HEK293 (cell line): ENCODE data around the gene TBX4.

Experiments
- CTCF ChIA-PET: fragments of 350-600 bp; formaldehyde crosslinking; extraction: SDS; loops from one replicate; lab custom pipeline; 2021; ENCODE audit warnings: antibody characterized with exemption; lab: Yijun Ruan, JAX
- POLR2A ChIA-PET: fragments of 300-600 bp; formaldehyde crosslinking; extraction: SDS; loops from one replicate; lab custom pipeline; 2020; ENCODE audit warnings: antibody characterized with exemption, inconsistent platforms; lab: Yijun Ruan, JAX
- H3K27ac ChIP-seq: fragments of 200-500 bp; sonication (Bioruptor generic); 2 replicates; pipeline ENCODE4 v1.5.1; 2014; ENCODE audit warnings: low read depth, low read length, control low read depth, inconsistent platforms; ENCODE audit errors: extremely low read depth
- H3K36me3 ChIP-seq, 2 experiments: fragments of 200-500 bp in 1 of 2; sonication (Bioruptor generic) in 1 of 2; 1 replicate in 1 of 2; 2 replicates in 1 of 2; pipeline ENCODE4 v1.5.1; 2014 to 2017; ENCODE audit warnings: inconsistent platforms in 2 of 2, low read length in 2 of 2; ENCODE audit not compliant: control insufficient read depth in 2 of 2, insufficient read depth in 1 of 2
- H3K4me1 ChIP-seq: fragments of 200-500 bp; sonication (Bioruptor generic); 2 replicates; pipeline ENCODE4 v1.5.1; 2014; ENCODE audit warnings: mild to moderate bottlenecking, low read length, inconsistent platforms; ENCODE audit not compliant: control insufficient read depth, insufficient read depth
- H3K4me3 ChIP-seq: 2 replicates; pipeline ENCODE4 v1.5.1; 2011; ENCODE audit warnings: low read depth, mild to moderate bottlenecking, control low read depth, low read length, moderate library complexity
- H3K9me3 ChIP-seq: fragments of 200-500 bp; sonication (Bioruptor generic); 2 replicates; pipeline ENCODE4 v1.5.1; 2014; ENCODE audit warnings: low read depth, low read length, inconsistent platforms; ENCODE audit not compliant: control insufficient read depth, insufficient read depth
- HOXA7 ChIP-seq: sonication (generic); formaldehyde crosslinking; IDR thresholded peaks from 2 replicates; pipeline ENCODE4 v1.8.1; 2022; ENCODE audit warnings: missing genetic modification reagents, borderline replicate concordance
- SCRT1 ChIP-seq: fragments of 450-650 bp; formaldehyde crosslinking; IDR thresholded peaks from 2 replicates; pipeline ENCODE4 v1.5.1; 2016; ENCODE audit warnings: missing biosample characterization, missing genetic modification characterization, borderline replicate concordance
- SCRT2 ChIP-seq: fragments of 450-650 bp; formaldehyde crosslinking; IDR thresholded peaks from 2 replicates; pipeline ENCODE4 v1.5.1; 2016; ENCODE audit warnings: missing biosample characterization, missing genetic modification characterization
- TSHZ1 ChIP-seq: fragments of 450-650 bp; formaldehyde crosslinking; IDR thresholded peaks from 2 replicates; pipeline ENCODE4 v1.5.1; 2016; ENCODE audit warnings: missing biosample characterization, missing genetic modification characterization, borderline replicate concordance
- ZFP41 ChIP-seq: fragments of 450-650 bp; formaldehyde crosslinking; IDR thresholded peaks from 2 replicates; pipeline ENCODE4 v1.5.1; 2016; ENCODE audit warnings: missing biosample characterization, missing genetic modification characterization, borderline replicate concordance
- ZFP69B ChIP-seq: fragments of 450-650 bp; formaldehyde crosslinking; IDR thresholded peaks from 2 replicates; pipeline ENCODE4 v1.5.1; 2016; ENCODE audit warnings: missing biosample characterization, missing genetic modification characterization
- ZIC2 ChIP-seq: fragments of 450-650 bp; formaldehyde crosslinking; IDR thresholded peaks from 2 replicates; pipeline ENCODE4 v1.5.1; 2016; ENCODE audit warnings: missing biosample characterization, missing genetic modification characterization
- ZNF112 ChIP-seq: fragments of 450-650 bp; formaldehyde crosslinking; IDR thresholded peaks from 2 replicates; pipeline ENCODE4 v1.5.0; 2017; ENCODE audit warnings: missing biosample characterization, missing genetic modification characterization
- ZNF16 ChIP-seq: fragments of 450-650 bp; formaldehyde crosslinking; IDR thresholded peaks from 2 replicates; pipeline ENCODE4 v1.5.1; 2016; ENCODE audit warnings: low read depth, missing biosample characterization, missing genetic modification characterization
- ZNF214 ChIP-seq: fragments of 450-650 bp; formaldehyde crosslinking; IDR thresholded peaks from 2 replicates; pipeline ENCODE4 v1.5.1; 2017; ENCODE audit warnings: missing biosample characterization, mild to moderate bottlenecking, missing genetic modification characterization, borderline replicate concordance
- ZNF311 ChIP-seq: fragments of 450-650 bp; formaldehyde crosslinking; IDR thresholded peaks from 2 replicates; pipeline ENCODE4 v1.5.1; 2017; ENCODE audit warnings: missing biosample characterization, missing genetic modification characterization, borderline replicate concordance
- ZNF488 ChIP-seq: fragments of 450-650 bp; formaldehyde crosslinking; IDR thresholded peaks from 2 replicates; pipeline ENCODE4 v1.5.1; 2016; ENCODE audit warnings: missing biosample characterization, missing genetic modification characterization
- ZNF510 ChIP-seq: fragments of 450-650 bp; formaldehyde crosslinking; IDR thresholded peaks from 2 replicates; pipeline ENCODE4 v1.5.1; 2018; ENCODE audit warnings: mild to moderate bottlenecking, missing genetic modification characterization, missing biosample characterization; ENCODE audit not compliant: insufficient replicate concordance
- ZNF514 ChIP-seq: fragments of 450-650 bp; formaldehyde crosslinking; IDR thresholded peaks from 2 replicates; pipeline ENCODE4 v1.5.1; 2016; ENCODE audit warnings: missing biosample characterization, missing genetic modification characterization
- ZNF529 ChIP-seq: fragments of 450-650 bp; formaldehyde crosslinking; IDR thresholded peaks from 2 replicates; pipeline ENCODE4 v1.5.1; 2017; ENCODE audit warnings: missing genetic modification characterization, missing biosample characterization; ENCODE audit not compliant: insufficient replicate concordance
- ZNF600 ChIP-seq: fragments of 450-650 bp; formaldehyde crosslinking; IDR thresholded peaks from 2 replicates; pipeline ENCODE4 v1.5.1; 2016; ENCODE audit warnings: missing biosample characterization, missing genetic modification characterization
- ZNF621 ChIP-seq: fragments of 450-650 bp; formaldehyde crosslinking; IDR thresholded peaks from 2 replicates; pipeline ENCODE4 v1.5.1; 2017; ENCODE audit warnings: missing biosample characterization, missing genetic modification characterization
- ZNF701 ChIP-seq: fragments of 450-650 bp; formaldehyde crosslinking; IDR thresholded peaks from 2 replicates; pipeline ENCODE4 v1.5.1; 2016; ENCODE audit warnings: missing biosample characterization, missing genetic modification characterization
- ZNF843 ChIP-seq: fragments of 450-650 bp; formaldehyde crosslinking; IDR thresholded peaks from 2 replicates; pipeline ENCODE4 v1.5.1; 2016; ENCODE audit warnings: missing biosample characterization, missing genetic modification characterization
- TF ChIP-seq, protein P1 (sequence below): fragments of 450-650 bp; formaldehyde crosslinking; IDR thresholded peaks from 2 replicates; pipeline ENCODE4 v1.5.1; 2016; ENCODE audit warnings: missing biosample characterization, missing genetic modification characterization
- TF ChIP-seq, protein P2 (sequence below): fragments of 450-650 bp; formaldehyde crosslinking; IDR thresholded peaks from 2 replicates; pipeline ENCODE4 v1.5.1; 2016; ENCODE audit warnings: missing biosample characterization, missing genetic modification characterization
- TF ChIP-seq, protein P3 (sequence below): fragments of 450-650 bp; formaldehyde crosslinking; IDR thresholded peaks from 2 replicates; pipeline ENCODE4 v1.5.1; 2016; ENCODE audit warnings: missing biosample characterization, missing genetic modification characterization

The TBX4 gene

GRCh38 chr17:61505846-61506627 is 53.8 kb downstream of the TBX4 start (continued):
- TF ChIP-seq, protein P1, sequence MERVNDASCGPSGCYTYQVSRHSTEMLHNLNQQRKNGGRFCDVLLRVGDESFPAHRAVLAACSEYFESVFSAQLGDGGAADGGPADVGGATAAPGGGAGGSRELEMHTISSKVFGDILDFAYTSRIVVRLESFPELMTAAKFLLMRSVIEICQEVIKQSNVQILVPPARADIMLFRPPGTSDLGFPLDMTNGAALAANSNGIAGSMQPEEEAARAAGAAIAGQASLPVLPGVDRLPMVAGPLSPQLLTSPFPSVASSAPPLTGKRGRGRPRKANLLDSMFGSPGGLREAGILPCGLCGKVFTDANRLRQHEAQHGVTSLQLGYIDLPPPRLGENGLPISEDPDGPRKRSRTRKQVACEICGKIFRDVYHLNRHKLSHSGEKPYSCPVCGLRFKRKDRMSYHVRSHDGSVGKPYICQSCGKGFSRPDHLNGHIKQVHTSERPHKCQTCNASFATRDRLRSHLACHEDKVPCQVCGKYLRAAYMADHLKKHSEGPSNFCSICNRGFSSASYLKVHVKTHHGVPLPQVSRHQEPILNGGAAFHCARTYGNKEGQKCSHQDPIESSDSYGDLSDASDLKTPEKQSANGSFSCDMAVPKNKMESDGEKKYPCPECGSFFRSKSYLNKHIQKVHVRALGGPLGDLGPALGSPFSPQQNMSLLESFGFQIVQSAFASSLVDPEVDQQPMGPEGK (tag by site-specific recombination), result no peak
- no peak for TF ChIP-seq ZNF600
- TF ChIP-seq, protein P2, sequence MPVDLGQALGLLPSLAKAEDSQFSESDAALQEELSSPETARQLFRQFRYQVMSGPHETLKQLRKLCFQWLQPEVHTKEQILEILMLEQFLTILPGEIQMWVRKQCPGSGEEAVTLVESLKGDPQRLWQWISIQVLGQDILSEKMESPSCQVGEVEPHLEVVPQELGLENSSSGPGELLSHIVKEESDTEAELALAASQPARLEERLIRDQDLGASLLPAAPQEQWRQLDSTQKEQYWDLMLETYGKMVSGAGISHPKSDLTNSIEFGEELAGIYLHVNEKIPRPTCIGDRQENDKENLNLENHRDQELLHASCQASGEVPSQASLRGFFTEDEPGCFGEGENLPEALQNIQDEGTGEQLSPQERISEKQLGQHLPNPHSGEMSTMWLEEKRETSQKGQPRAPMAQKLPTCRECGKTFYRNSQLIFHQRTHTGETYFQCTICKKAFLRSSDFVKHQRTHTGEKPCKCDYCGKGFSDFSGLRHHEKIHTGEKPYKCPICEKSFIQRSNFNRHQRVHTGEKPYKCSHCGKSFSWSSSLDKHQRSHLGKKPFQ, result no peak
- TF ChIP-seq ZNF16 (tag by site-specific recombination), result no peak
- no peak for TF ChIP-seq SCRT2 (tag by site-specific recombination)
- TF ChIP-seq ZNF843, result no peak
- no peak for TF ChIP-seq HOXA7 (CRISPR knock-in tag)
- TF ChIP-seq ZNF514 (tag by site-specific recombination), result no peak
- TF ChIP-seq, all 188 proteins: peak for 0

DNA sequence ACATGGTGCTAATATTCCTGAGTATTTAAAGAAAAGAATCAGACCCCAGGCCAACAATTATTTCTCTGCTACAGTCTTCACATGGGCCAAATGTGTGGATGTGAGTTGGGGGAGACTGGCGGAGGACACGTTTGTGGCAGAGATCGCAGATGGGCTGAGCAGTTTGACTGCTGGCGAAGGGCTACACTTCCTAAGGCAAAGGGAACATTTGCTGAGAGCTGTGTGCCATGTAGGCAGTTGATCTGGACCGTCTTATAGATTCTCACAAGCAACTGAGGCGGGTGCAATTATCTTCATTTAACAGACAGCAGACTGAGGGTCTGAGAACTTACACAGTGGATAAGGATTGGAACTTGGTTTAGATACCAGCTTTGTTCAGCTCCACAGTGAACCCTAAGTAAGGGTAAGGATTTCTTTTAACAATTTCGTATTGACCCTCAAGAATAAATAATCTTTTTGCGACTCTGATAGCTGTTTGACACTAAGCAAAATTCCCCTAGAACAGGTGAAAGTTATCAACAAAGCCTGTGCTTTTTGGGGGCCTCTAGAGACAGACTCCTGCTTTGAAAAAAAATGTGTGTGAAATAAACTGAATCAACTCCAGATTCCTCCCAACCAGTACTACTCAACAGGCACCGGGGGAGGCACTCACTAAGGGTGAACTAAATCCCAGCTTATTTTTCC is 55.3 kb downstream of the TBX4 start:
- Histone ChIP-seq H3K27ac (no peak overlapping the region), H3K4me3 (no peak overlapping the region), H3K36me3 (no peaks in the 10 kb centered on the region), H3K9me3 (no peaks in the 10 kb centered on the region), H3K4me1 (peaks cover 16% of the 10 kb centered on the region)
- TF ChIP-seq ZIC2, result no peak
- no peak for TF ChIP-seq SCRT1 (tag by site-specific recombination)
- TF ChIP-seq, protein P3, sequence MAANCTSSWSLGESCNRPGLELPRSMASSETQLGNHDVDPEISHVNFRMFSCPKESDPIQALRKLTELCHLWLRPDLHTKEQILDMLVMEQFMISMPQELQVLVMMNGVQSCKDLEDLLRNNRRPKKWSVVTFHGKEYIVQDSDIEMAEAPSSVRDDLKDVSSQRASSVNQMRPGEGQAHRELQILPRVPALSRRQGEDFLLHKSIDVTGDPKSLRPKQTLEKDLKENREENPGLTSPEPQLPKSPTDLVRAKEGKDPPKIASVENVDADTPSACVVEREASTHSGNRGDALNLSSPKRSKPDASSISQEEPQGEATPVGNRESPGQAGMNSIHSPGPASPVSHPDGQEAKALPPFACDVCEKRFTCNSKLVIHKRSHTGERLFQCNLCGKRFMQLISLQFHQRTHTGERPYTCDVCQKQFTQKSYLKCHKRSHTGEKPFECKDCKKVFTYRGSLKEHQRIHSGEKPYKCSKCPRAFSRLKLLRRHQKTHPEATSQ, result no peak
- TF ChIP-seq ZNF214 (tag by site-specific recombination), result no peak
- TF ChIP-seq ZNF488 (tag by site-specific recombination), result no peak
- CTCF ChIA-PET, result interaction anchor here (0.6 to 1.1 kb wide), 3 partner anchors 9 to 869 kb away, joined by 4 to 7 read pairs (median 4); no protein-coding TSS in a partner anchor
- POLR2A ChIA-PET, result no interaction called here

DNA sequence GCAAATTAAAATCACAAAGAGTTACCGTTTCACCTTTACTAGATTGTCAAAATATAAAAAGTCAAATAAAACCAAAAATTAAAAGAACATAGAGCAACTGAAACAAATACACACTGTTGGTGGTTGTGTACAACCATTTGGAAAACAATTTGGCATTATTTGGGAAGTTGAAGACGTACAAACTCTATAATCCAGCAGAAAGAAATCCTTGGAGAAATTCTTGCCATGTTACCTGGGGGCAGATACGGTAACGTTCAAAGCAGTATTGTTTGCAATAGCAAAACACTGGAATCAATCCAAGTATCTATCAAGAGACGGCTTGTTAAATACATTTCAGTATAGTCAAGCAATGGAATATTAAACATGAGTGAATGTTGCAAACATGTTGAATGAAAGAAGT is 56.7 kb downstream of the TBX4 start:
- no peaks in the 10 kb centered on the region for H3K9me3 ChIP-seq
- no peak overlapping the region for H3K27ac ChIP-seq
- no peak overlapping the region for H3K4me3 ChIP-seq
- POLR2A ChIA-PET, result no interaction called here
- CTCF ChIA-PET, result interaction anchor here (0.6 kb wide), 1 partner anchor 734 kb away, joined by 3 read pairs; no protein-coding TSS in a partner anchor
- H3K36me3 ChIP-seq, result no peaks in the 10 kb centered on the region
- H3K4me1 ChIP-seq, result peaks cover 16% of the 10 kb centered on the region
- TF ChIP-seq TSHZ1 (tag by site-specific recombination), result no peak
- TF ChIP-seq ZNF311 (tag by site-specific recombination), result no peak
- TF ChIP-seq ZNF510 (tag by site-specific recombination), result no peak
- TF ChIP-seq ZFP41 (tag by site-specific recombination), result no peak
- no peak for TF ChIP-seq ZNF112
- TF ChIP-seq ZNF701 (tag by site-specific recombination), result no peak
- TF ChIP-seq ZNF529 (tag by site-specific recombination), result no peak
- TF ChIP-seq ZNF214 (tag by site-specific recombination), result no peak
- TF ChIP-seq ZNF843, result no peak
- no peak for TF ChIP-seq ZNF621
- no peak for TF ChIP-seq ZFP69B (tag by site-specific recombination)
